ENCODE results near the gene SH3TC1. TPM values are rescaled to one million over a fixed set of nuclear protein-coding genes. Genes with fewer than 3 reads are reported as not detected.

The SH3TC1 gene
- total and polyA plus RNA-seq, 4 donors = 6.5 to 34.6 (median 25.8) TPM

DNA sequence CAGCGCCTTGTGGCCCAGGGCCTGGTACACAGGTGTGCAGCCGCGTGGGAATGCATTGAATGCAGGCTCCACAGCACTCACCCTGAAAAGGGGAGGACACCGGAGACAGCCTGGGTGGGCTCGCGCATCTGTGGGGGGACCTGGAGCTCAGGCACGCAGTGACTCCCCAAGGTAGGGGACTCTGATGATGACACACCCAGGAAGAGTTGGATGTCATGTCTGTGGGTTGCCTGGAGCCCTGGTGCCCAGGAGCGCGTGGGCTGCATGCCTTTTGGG lies 37.8 kb downstream of the SH3TC1 start (continued):
- TF ChIP-seq, protein P1, sequence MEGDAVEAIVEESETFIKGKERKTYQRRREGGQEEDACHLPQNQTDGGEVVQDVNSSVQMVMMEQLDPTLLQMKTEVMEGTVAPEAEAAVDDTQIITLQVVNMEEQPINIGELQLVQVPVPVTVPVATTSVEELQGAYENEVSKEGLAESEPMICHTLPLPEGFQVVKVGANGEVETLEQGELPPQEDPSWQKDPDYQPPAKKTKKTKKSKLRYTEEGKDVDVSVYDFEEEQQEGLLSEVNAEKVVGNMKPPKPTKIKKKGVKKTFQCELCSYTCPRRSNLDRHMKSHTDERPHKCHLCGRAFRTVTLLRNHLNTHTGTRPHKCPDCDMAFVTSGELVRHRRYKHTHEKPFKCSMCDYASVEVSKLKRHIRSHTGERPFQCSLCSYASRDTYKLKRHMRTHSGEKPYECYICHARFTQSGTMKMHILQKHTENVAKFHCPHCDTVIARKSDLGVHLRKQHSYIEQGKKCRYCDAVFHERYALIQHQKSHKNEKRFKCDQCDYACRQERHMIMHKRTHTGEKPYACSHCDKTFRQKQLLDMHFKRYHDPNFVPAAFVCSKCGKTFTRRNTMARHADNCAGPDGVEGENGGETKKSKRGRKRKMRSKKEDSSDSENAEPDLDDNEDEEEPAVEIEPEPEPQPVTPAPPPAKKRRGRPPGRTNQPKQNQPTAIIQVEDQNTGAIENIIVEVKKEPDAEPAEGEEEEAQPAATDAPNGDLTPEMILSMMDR (IDR thresholded peaks at IDR 0.05; ENCODE audit: low read depth, low read length, missing input control) = no peak
- TF ChIP-seq, protein P2, sequence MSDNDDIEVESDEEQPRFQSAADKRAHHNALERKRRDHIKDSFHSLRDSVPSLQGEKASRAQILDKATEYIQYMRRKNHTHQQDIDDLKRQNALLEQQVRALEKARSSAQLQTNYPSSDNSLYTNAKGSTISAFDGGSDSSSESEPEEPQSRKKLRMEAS (IDR thresholded peaks at IDR 0.05) = no peak
- no peak for TF ChIP-seq TAF1 (conservative IDR thresholded peaks at IDR 0.05)

DNA sequence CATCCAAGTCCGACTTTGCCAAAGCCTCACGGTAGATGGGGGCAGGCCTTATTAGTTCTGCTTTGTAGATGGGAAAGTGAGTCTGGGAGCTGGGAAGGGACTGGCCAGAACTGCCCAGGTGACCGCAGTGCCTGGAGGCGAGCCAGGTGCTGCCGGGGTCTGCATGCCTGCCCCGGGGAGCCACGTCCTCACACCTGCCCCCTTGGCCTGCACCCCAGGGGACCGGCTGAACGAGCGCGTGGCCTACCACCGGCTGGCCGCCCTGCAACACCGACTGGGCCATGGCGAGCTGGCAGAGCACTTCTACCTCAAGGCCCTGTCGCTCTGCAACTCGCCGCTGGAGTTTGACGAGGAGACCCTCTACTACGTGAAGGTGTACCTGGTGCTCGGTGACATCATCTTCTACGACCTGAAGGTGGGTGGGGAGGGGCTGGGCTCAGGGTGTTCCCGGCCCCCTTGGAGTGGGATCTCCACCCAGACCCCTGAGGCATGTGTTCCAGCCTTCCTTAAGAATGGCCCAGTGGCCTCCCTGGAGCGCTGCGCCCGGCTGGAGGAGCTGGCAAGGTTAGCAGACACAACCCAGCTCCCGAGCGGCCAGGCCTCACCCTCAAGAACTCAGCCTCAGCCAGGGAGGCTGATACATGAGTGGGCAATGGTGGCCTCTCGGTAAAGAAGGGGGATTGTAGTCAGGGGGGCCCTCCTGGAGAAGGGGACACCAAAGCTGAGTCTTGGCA lies 38.3 kb downstream of the SH3TC1 start:
- DNase-seq (ENCODE audit: low spot score) = no peak
- Histone ChIP-seq H3K27me3 (ENCODE audit: control insufficient read depth in 4 of 4, insufficient read depth in 4 of 4, low read length in 3 of 4) (no peaks in the 10 kb centered on the region), H3K9me3 (ENCODE audit: control insufficient read depth in 4 of 4, low read length in 3 of 4) (no peaks in the 10 kb centered on the region), H3K9ac (ENCODE audit: low read depth in 1 of 2, low read length in 2 of 2) (no peak overlapping the region), H3K4me1 (ENCODE audit: control insufficient read depth in 4 of 4, insufficient read depth in 4 of 4, low read length in 3 of 4) (peaks cover 0 to 8% (median 2%) of the 10 kb centered on the region in 4 donors), H3K36me3 (ENCODE audit: control insufficient read depth in 4 of 4, insufficient read depth in 3 of 4, low read depth in 1 of 4, low read length in 3 of 4) (peaks cover 20 to 59% (median 30%) of the 10 kb centered on the region in 4 donors), H3K4me3 (ENCODE audit: low read depth in 1 of 3, low read length in 3 of 3) (no peak overlapping the region), H3K27ac (ENCODE audit: low read depth in 1 of 2, low read length in 2 of 2) (no peak overlapping the region)
- WGBS = 96% methylated on average over 29 of the region's 29 CpGs
- no peak for TF ChIP-seq FOXA1 (IDR thresholded peaks at IDR 0.05)
- TF ChIP-seq, protein P3, sequence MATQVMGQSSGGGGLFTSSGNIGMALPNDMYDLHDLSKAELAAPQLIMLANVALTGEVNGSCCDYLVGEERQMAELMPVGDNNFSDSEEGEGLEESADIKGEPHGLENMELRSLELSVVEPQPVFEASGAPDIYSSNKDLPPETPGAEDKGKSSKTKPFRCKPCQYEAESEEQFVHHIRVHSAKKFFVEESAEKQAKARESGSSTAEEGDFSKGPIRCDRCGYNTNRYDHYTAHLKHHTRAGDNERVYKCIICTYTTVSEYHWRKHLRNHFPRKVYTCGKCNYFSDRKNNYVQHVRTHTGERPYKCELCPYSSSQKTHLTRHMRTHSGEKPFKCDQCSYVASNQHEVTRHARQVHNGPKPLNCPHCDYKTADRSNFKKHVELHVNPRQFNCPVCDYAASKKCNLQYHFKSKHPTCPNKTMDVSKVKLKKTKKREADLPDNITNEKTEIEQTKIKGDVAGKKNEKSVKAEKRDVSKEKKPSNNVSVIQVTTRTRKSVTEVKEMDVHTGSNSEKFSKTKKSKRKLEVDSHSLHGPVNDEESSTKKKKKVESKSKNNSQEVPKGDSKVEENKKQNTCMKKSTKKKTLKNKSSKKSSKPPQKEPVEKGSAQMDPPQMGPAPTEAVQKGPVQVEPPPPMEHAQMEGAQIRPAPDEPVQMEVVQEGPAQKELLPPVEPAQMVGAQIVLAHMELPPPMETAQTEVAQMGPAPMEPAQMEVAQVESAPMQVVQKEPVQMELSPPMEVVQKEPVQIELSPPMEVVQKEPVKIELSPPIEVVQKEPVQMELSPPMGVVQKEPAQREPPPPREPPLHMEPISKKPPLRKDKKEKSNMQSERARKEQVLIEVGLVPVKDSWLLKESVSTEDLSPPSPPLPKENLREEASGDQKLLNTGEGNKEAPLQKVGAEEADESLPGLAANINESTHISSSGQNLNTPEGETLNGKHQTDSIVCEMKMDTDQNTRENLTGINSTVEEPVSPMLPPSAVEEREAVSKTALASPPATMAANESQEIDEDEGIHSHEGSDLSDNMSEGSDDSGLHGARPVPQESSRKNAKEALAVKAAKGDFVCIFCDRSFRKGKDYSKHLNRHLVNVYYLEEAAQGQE (IDR thresholded peaks at IDR 0.05) = no peak
- no peak for TF ChIP-seq YY1 (IDR thresholded peaks at IDR 0.05)
- TF ChIP-seq, protein P1 (IDR thresholded peaks at IDR 0.05; ENCODE audit: low read depth, low read length, missing input control) = no peak
- no peak for TF ChIP-seq SP1 (IDR thresholded peaks at IDR 0.05)
- TF ChIP-seq JUND (IDR thresholded peaks at IDR 0.05) = no peak
- TF ChIP-seq NR2F2 (IDR thresholded peaks at IDR 0.05) = no peak
- TF ChIP-seq, protein P4, sequence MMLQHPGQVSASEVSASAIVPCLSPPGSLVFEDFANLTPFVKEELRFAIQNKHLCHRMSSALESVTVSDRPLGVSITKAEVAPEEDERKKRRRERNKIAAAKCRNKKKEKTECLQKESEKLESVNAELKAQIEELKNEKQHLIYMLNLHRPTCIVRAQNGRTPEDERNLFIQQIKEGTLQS (IDR thresholded peaks at IDR 0.05) = no peak
- no peak for TF ChIP-seq RXRA (IDR thresholded peaks at IDR 0.05)
- TF ChIP-seq, protein P5, sequence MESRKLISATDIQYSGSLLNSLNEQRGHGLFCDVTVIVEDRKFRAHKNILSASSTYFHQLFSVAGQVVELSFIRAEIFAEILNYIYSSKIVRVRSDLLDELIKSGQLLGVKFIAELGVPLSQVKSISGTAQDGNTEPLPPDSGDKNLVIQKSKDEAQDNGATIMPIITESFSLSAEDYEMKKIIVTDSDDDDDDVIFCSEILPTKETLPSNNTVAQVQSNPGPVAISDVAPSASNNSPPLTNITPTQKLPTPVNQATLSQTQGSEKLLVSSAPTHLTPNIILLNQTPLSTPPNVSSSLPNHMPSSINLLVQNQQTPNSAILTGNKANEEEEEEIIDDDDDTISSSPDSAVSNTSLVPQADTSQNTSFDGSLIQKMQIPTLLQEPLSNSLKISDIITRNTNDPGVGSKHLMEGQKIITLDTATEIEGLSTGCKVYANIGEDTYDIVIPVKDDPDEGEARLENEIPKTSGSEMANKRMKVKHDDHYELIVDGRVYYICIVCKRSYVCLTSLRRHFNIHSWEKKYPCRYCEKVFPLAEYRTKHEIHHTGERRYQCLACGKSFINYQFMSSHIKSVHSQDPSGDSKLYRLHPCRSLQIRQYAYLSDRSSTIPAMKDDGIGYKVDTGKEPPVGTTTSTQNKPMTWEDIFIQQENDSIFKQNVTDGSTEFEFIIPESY (IDR thresholded peaks at IDR 0.05) = no peak
- TF ChIP-seq GABPA (IDR thresholded peaks at IDR 0.05 in 1 of 2, conservative IDR thresholded peaks at IDR 0.05 in 1 of 2) = no peak
- no peak for TF ChIP-seq HNF4A (conservative IDR thresholded peaks at IDR 0.05)
- no peak for TF ChIP-seq FOXA2 (IDR thresholded peaks at IDR 0.05)
- TF ChIP-seq, protein P2 (IDR thresholded peaks at IDR 0.05) = no peak
- no peak for TF ChIP-seq HNF4G (IDR thresholded peaks at IDR 0.05)
- no peak for TF ChIP-seq TAF1 (conservative IDR thresholded peaks at IDR 0.05)
- no peak for TF ChIP-seq EGR1 (IDR thresholded peaks at IDR 0.05; ENCODE audit: low read depth in 2 of 2)
